GM13976 (cell line): ENCODE results near the gene RPA3.

Source experiments
- DNase-seq: peaks from one replicate; pipeline ENCODE4 v3.0.0; 2012; ENCODE audit warnings: low spot score
- CTCF ChIP-seq: IDR thresholded peaks from 2 replicates; pipeline ENCODE4 v1.5.1; 2012; ENCODE audit warnings: borderline replicate concordance, mild to moderate bottlenecking; ENCODE audit not compliant: insufficient read depth; ENCODE audit errors: extremely low read depth, missing control alignments, control extremely low read depth
- in situ Hi-C: fragments of 300-500 bp; cut with MboI; formaldehyde crosslinking; loops from one replicate; pipeline ENCODE4 v1.12.0; 2022; ENCODE audit warnings: low sequenced_read_pairs, mixed read lengths, inconsistent platforms; ENCODE audit not compliant: unreplicated experiment

Gene RPA3

GRCh38 chr7:7737674-7738073 is 19.3 kb upstream of the RPA3 start:
- no peak for TF ChIP-seq CTCF
- in situ Hi-C loops, result no loop called here
- DNase-seq, result no peak

GRCh38 chr7:7736671-7737070 is 18.3 kb upstream of the RPA3 start:
- in situ Hi-C loops, result no loop called here
- no peak for DNase-seq
- no peak for TF ChIP-seq CTCF

- in situ Hi-C loops, result no loop called here
- TF ChIP-seq CTCF, result no peak
- no peak for DNase-seq
Observed at GRCh38 chr7:7732621-7733281, 14.3 kb upstream of the RPA3 start.

- no peak for DNase-seq
- TF ChIP-seq CTCF, result no peak
- in situ Hi-C loops, result no loop called here
Observed at GRCh38 chr7:7731732-7732131, 13.3 kb upstream of the RPA3 start.

GRCh38 chr7:7720750-7721621 is 2.6 kb upstream of the RPA3 start:
- DNase-seq, result no peak
- in situ Hi-C loops, result no loop called here
- no peak for TF ChIP-seq CTCF

GRCh38 chr7:7720193-7720592 is 1.8 kb upstream of the RPA3 start:
- in situ Hi-C loops, result no loop called here
- no peak for DNase-seq
- no peak for TF ChIP-seq CTCF
